Stimulated activated CD4-positive, alpha-beta T cell treated with anti-CD3 and anti-CD28 coated beads, Interleukin-1b, Interleukin-23, amount 100 ng/mL, for 24 hours (primary cell): ENCODE measurements around the gene GAS1.

ENCODE experiments used
- DNase-seq, 4 experiments: peaks; one replicate each; pipeline ENCODE4 v3.0.0-alpha.2; 2020; ENCODE audit warnings: low read depth in 4 of 4, low spot score in 1 of 4

GAS1 gene

GRCh38 chr9:86947146-86948073 lies at the start of gene GAS1:
GAS1 (minus strand) TSS chr9:86947506; CDS start chr9:86946779, 727 bp downstream.
- DNase-seq: peak in 2 of 4 experiments; percentile 40 to 50

GRCh38 chr9:86994231-86994630 lies 46.9 kb upstream of the GAS1 start:
- no peak for DNase-seq

DNA sequence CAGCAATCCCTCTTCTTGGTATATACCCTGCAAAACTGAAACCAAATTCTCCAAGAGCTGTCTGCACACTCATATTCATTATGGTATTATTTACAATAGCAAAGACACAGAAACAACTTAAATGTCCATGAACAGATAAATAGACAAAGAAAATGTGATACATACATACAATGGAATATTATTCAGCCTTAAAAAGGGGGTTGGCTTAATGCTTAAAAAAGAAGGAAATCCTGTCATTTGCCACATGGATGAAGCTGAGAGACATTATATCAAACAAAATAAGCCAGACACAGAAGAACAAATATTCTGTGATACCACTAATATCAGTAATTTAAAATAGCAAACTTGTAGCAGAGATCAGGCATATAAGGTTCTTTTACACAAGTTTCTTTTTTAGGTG lies 46.5 kb upstream of the GAS1 start:
- no peak for DNase-seq

DNA sequence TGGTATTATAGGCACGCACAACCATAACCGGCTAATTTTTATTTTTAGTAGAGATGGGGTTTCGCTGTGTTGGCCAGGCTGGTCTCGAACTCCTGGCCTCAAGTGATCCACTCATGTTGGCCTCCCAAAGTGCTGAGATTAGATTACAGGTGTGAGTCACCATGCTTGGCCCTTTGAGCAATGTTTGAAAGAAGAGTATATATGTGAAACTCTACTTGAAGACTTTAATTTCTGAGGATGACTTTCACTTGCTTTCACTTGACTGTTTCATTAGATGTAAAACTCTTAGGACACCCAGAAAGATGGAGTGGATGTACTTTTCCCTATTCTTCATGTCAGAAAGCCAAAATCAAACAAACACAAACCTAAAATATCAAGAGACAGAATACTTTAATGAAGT lies 43.8 kb upstream of the GAS1 start:
- no peak for DNase-seq

DNA sequence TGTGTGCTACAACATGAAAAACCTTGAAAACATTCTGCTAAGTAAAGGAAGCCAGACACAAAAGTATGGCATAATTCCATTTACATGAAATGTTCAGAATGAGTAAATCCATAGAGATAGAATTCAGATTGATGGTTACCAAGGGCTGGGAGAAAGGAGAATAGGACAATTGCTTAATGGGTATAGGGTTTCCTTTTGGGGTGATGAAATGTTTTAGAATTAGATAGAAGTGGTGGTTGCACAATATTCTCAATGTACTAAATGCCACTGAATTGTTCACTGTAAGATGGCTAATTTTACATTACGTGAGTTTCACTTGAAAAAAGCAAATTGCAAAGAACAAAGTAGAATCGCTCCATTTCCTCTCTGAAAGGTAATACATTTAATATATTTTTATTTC lies 43.0 kb upstream of the GAS1 start:
- no peak for DNase-seq

DNA sequence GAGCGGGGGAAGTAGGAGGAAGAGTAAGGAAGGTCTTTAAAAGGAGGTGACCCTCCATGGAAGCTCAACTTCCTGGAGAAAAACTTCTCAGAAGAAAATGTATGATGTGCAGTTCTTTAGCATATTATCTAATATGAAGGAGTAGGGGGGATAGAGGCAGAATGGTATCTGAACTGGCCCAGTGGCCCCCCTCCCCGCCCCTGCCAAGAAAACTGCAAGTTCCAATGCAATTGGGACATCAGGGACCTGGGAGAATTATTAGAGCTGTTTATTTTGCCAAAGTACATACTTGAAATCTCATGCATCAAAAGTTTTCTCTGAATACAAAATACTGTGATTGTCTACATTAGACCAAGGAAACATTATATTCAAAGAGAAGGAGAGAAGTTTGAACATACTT lies 40.6 kb upstream of the GAS1 start:
- DNase-seq: no peak

GRCh38 chr9:86985132-86985647 lies 37.9 kb upstream of the GAS1 start:
- DNase-seq: no peak

DNA sequence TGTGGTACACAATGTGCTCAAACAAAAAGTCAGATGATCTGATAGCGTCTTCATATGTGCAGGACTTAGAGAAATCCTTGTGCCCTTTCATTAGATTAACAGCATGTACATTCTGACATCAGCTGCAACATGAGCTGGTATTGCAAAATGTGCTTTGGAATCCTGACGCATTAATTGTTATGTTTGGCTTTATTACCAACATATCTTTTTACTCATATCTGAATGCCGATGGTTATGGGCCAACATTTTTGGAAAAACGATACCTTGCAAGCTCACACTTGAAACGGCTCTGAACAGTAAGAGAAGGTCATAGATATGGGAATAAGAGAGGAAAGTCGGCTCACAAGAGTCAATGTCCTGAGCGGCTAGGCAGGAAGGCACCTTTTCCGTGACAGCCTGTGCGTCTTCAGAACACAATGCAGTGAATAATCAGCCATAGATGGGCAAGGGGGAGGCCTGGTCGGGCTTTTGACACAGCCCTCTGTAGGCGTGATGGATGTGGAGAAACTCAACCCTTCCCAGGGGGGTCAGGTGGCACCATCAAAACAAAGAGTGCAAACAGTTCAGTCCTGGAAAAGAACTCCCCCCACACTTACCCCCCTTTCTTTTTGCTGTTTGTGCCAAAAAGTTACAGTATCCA lies 36.4 kb upstream of the GAS1 start:
- DNase-seq: no peak

DNA sequence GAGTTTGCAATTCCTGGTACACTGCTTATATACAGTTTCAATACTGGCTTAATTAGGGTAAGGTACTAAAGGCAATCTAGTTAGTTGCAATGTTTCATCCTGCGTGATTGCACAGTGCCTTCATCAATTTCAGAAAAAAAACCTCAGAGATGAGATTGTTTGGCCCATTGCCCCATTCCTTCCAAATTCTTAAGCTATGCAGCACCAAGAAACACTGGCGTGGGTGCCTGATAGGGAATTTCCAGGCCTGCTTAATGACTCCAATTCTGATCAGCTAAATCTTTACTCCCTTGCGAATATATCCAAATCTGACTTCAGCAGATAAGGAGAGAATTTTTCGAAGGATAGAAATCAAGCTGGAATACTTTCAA lies 35.9 kb upstream of the GAS1 start:
- no peak for DNase-seq

DNA sequence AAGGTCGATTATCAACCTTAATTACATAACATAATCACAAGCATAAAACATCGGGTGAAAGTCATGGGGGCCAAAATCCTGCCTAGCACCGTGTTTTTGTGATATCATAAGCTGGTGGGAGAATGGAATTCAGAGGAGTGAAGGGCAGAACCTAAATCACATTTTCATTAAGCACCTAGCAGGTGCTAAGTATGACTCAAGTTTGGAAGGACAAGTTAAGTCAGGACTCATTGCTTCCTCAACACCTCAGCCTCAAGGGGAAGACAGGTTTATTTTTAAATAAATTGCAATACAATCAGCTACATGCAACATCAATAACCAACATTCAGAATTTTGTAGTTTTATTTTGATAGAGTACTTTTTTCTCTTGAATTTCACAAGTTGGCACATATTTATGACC lies 33.5 kb upstream of the GAS1 start:
- DNase-seq: no peak

GRCh38 chr9:86979657-86980056 lies 32.4 kb upstream of the GAS1 start:
- no peak for DNase-seq

DNA sequence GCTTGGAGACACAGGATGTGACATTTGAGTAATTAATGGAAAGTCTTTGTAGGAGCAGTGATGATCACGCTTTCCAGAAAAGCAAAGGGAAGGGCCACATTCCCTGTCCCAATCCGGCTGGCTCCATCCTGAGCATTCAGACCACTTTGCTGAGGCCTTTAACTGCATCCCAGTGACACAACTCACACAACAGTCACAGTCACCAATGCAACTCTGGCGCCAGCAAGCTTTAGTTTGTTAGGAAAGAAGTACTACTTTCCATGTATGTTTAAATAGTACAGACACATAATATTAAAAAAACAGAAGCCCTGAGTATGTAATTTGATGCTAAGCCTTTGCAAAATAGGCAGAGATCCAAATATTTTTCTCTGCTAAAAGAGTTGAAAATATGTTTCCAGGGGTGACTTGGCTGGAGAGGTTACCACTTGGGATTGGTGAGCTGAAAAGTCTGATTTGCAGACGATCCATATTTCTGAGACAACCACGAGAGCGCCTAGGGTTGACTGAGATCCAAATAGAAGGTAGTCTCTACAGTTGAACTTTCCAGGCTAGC lies 31.7 kb upstream of the GAS1 start:
- no peak for DNase-seq

GRCh38 chr9:86978413-86978812 lies 31.1 kb upstream of the GAS1 start:
- DNase-seq: no peak

GRCh38 chr9:86977205-86977835 lies 30.0 kb upstream of the GAS1 start:
- no peak for DNase-seq

DNA sequence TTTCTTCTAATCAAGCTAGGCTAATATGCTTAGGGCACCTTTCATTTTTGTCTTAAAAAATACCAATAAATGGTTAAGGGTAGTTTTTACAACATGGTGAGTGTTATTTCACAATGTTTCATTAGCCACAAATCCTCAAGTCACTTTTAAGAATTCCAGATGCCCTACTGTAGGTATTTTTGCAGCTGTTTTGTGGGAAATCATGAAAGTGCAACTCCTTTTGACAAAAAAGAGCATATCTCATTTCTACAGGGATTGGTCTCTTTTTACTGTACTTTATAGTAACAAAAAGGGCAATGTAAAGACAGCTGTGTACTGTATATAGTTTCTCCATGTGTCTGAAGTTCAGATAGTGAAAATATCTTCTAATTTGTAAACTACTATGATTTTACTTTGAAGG lies 28.3 kb upstream of the GAS1 start:
- DNase-seq: no peak

GRCh38 chr9:86975036-86975435 lies 27.7 kb upstream of the GAS1 start:
- DNase-seq: no peak

DNA sequence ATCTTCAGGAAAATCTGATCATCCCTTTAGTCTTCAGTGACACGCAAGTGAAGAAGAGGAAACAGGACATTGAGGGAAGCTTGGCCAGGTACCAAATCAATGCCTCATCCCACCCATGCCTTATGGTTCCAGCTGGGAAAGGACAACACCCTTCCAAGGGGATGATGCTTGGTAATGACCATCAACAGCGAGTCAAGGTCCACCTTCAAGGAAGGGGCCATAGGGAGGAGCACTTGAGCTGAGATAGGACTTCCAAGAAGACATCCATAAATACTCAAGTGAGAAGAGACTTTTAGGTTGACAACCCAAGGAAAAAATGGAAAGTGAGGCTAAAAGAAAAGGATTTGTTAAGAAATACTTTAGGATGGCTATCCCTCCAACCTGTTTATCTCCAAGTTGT lies 27.1 kb upstream of the GAS1 start:
- DNase-seq: no peak

- DNase-seq: no peak
Measured at GRCh38 chr9:86971742-86972141, 24.4 kb upstream of the GAS1 start.

DNA sequence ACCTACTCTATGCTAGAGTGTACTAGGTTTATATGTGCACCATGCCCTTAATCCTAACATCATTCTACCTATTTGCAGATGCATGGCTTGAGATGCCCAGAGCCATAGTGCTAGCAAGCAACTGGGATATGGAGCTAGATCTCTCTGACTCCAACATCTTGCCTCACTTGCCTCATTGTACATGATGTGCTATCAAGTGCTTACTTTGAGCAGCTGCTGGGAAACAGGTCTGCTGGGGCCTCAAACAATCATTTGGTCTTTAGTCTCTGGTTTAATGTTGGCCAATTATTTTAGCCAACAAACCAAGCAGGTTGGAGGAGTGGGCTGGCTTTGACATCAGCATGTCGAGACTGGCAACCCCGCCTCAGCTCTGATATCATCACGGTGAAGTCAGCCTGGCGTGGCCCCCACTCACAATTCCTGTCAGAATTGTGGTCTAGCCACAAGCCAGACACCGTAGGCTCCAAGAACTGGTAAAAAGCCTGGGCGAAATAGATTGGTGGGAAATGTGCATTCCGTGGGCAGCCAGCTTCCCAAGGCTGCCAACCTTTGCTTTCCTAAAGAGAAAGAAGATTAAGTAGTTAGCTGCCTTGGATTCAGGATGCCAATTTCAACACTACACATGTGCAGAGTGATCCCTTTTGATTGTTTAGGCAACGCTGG lies 21.1 kb upstream of the GAS1 start:
- DNase-seq: no peak

DNA sequence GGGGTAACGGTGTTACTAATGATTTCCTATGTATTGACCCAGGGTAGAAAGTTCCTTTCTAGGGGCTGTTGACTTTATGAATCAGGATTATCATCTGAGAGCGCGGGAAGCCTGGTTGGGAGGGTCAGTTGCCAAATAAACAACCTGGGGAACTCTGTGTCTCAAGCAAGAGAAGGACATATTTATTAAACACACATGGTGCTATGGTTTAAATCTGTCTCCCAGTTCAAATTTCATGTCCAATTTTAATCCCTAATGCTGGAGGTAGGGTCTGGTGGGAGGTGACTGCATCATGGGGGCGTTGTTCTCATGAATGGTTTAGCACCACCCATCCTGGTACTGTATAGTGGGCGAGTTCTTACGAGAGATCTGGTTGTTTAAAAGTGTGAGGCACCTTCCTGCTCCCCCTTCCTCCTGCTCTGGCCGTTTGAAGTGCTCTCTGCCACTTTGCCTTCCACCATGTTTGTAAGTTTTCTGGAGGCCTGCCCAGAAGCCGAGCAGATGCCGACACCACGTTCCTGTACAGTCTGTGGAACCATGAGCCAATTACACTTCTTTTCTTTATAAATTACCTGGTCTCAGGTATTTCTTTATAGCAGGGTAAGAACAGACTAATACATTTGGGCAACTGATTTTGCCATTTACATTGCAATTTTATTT lies 19.7 kb upstream of the GAS1 start:
- no peak for DNase-seq
